Neural progenitor cell (in vitro differentiated cells): ENCODE results near the gene BCAS1. TPM values are rescaled to one million over a fixed set of nuclear protein-coding genes. Genes with fewer than 3 reads are reported as not detected.

Experiments
- DNase-seq: peaks from one replicate; pipeline ENCODE4 v3.0.0-alpha.2; 2016; ENCODE audit warnings: low spot score
- H2AFZ ChIP-seq: fragments of 200-600 bp; sonication (generic); replicated peaks from 2 replicates; pipeline ENCODE4 v1.6.1; 2016; ENCODE audit warnings: antibody characterized with exemption
- H3F3A ChIP-seq: fragments of 200-600 bp; sonication (generic); 2 replicates; pipeline ENCODE4 v1.6.1; 2016; ENCODE audit warnings: antibody characterized with exemption, low read depth
- H3K27ac ChIP-seq: fragments of 200-600 bp; sonication (generic); 2 replicates; pipeline ENCODE4 v1.5.1; 2016; ENCODE audit warnings: mild to moderate bottlenecking
- H3K27me3 ChIP-seq: fragments of 200-600 bp; sonication (generic); 2 replicates; pipeline ENCODE4 v1.6.1; 2016; ENCODE audit warnings: mild to moderate bottlenecking, moderate library complexity
- H3K36me3 ChIP-seq: fragments of 200-600 bp; sonication (generic); 2 replicates; pipeline ENCODE4 v1.5.1; 2016
- H3K4me1 ChIP-seq: fragments of 200-600 bp; sonication (generic); 2 replicates; pipeline ENCODE4 v1.6.1; 2016; ENCODE audit warnings: mixed run types
- H3K4me2 ChIP-seq: fragments of 200-600 bp; sonication (generic); 2 replicates; pipeline ENCODE4 v1.6.1; 2016
- H3K4me3 ChIP-seq: fragments of 200-600 bp; sonication (generic); 2 replicates; pipeline ENCODE4 v1.5.1; 2016
- H3K79me2 ChIP-seq: fragments of 200-600 bp; sonication (generic); 2 replicates; pipeline ENCODE4 v1.6.1; 2016; ENCODE audit warnings: low read depth
- H3K9ac ChIP-seq: fragments of 200-600 bp; sonication (generic); 2 replicates; pipeline ENCODE4 v1.6.1; 2016
- H3K9me3 ChIP-seq: fragments of 200-600 bp; sonication (generic); 2 replicates; pipeline ENCODE4 v1.5.1; 2016; ENCODE audit warnings: low read depth
- H4K20me1 ChIP-seq: fragments of 200-600 bp; sonication (generic); 2 replicates; pipeline ENCODE4 v1.6.1; 2016; ENCODE audit warnings: low read depth
- H3K27ac Mint-ChIP-seq: 3 replicates; pipeline ENCODE4 v1.8.0; 2021; ENCODE audit warnings: mixed read lengths
- H3K27me3 Mint-ChIP-seq: 2 replicates; pipeline ENCODE4 v1.8.0; 2022; ENCODE audit warnings: low read depth, mild to moderate bottlenecking, inconsistent platforms, moderate library complexity, mixed read lengths; ENCODE audit not compliant: insufficient read depth
- H3K36me3 Mint-ChIP-seq: 3 replicates; pipeline ENCODE4 v1.8.0; 2021; ENCODE audit warnings: mixed read lengths
- H3K4me1 Mint-ChIP-seq: 3 replicates; pipeline ENCODE4 v1.8.0; 2021; ENCODE audit warnings: mixed read lengths
- H3K4me3 Mint-ChIP-seq: 3 replicates; pipeline ENCODE4 v1.8.0; 2021; ENCODE audit warnings: mild to moderate bottlenecking, moderate library complexity, mixed read lengths
- H3K9me3 Mint-ChIP-seq: 3 replicates; pipeline ENCODE4 v1.8.0; 2020; ENCODE audit warnings: mixed read lengths
- EZH2 ChIP-seq: fragments of 200-600 bp; sonication (generic); IDR thresholded peaks from 2 replicates; pipeline ENCODE4 v1.6.1; 2017; ENCODE audit warnings: antibody characterized with exemption, mild to moderate bottlenecking, moderate library complexity
- EZH2phosphoT487 ChIP-seq: fragments of 200-600 bp; sonication (generic); IDR thresholded peaks from 2 replicates; pipeline ENCODE4 v1.6.1; 2017; ENCODE audit warnings: antibody characterized with exemption
- total RNA-seq: library from RNA; depleted of rRNA; stranded (reverse); fragments of >200 nt; gene quantifications from 2 replicates; pipeline ENCODE4 v1.2.3, GENCODE V29; 2015; ENCODE audit warnings: low replicate concordance
- TF ChIP-seq, protein P1 (sequence below): fragments of 200-600 bp; sonication (generic); IDR thresholded peaks from 2 replicates; pipeline ENCODE4 v1.5.1; 2017; ENCODE audit warnings: antibody characterized with exemption, mild to moderate bottlenecking

Gene BCAS1
- total RNA-seq, 1 donor from 2014 or later = not detected

DNA sequence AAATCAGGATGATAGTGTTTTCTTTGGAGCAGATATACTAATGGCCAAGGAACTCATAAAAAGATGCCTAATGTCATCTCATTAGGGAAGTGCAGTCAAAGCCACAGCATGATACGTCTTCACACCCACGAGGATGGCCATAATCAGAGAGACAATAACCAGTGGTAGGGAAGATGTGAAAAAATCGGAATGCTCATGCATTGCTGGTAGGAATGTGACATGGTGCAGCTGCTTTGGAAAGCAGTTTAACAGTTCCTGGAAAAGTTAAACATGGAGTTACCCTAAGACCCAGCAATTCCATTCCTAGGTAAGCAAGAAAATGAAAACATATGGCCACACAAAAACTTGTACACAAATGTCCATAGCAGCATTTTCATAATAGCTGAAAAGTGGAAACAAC is 29.9 kb downstream of the BCAS1 start:
- no peak overlapping the region for H3K27ac ChIP-seq
- Mint-ChIP-seq H3K9me3 (no peaks in the 10 kb centered on the region), H3K36me3 (no peaks in the 10 kb centered on the region), H3K4me1 (no peaks in the 10 kb centered on the region), H3K27ac (no peak overlapping the region), H3K4me3 (no peak overlapping the region), H3K27me3 (peaks cover 8% of the 10 kb centered on the region)
- DNase-seq = no peak
- H4K20me1 ChIP-seq = no peaks in the 10 kb centered on the region
- no peak for TF ChIP-seq EZH2
- TF ChIP-seq, protein P1, sequence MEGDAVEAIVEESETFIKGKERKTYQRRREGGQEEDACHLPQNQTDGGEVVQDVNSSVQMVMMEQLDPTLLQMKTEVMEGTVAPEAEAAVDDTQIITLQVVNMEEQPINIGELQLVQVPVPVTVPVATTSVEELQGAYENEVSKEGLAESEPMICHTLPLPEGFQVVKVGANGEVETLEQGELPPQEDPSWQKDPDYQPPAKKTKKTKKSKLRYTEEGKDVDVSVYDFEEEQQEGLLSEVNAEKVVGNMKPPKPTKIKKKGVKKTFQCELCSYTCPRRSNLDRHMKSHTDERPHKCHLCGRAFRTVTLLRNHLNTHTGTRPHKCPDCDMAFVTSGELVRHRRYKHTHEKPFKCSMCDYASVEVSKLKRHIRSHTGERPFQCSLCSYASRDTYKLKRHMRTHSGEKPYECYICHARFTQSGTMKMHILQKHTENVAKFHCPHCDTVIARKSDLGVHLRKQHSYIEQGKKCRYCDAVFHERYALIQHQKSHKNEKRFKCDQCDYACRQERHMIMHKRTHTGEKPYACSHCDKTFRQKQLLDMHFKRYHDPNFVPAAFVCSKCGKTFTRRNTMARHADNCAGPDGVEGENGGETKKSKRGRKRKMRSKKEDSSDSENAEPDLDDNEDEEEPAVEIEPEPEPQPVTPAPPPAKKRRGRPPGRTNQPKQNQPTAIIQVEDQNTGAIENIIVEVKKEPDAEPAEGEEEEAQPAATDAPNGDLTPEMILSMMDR = no peak
- TF ChIP-seq EZH2phosphoT487 = no peak
- no peaks in the 10 kb centered on the region for H3K27me3 ChIP-seq
- no peaks in the 10 kb centered on the region for H3K4me1 ChIP-seq
- H3K9ac ChIP-seq = no peak overlapping the region
- no peak overlapping the region for H2AFZ ChIP-seq
- no peak overlapping the region for H3K4me2 ChIP-seq
- no peaks in the 10 kb centered on the region for H3K36me3 ChIP-seq
- H3K9me3 ChIP-seq = no peaks in the 10 kb centered on the region
- no peak overlapping the region for H3K4me3 ChIP-seq
- H3F3A ChIP-seq = no peaks in the 10 kb centered on the region
- no peaks in the 10 kb centered on the region for H3K79me2 ChIP-seq

DNA sequence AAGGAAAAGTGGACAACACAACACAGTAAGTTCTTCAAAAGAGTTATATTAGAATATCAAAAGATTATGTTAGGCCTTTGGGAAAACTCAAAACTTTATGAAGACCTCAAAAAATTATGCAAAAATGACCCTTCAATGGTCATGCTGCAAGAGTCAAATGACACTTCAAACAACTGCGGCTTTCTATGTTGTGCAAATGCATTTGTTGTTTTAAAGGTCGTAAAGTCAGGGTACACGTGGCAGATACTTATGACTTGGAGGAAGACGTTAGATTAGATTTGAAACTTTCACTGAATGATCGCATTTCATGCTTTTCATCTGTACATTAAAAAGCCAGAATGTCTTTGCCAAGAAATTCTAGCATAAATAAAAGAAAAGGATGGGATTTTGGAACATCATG is 31.4 kb downstream of the BCAS1 start:
- Histone ChIP-seq H3K79me2 (no peaks in the 10 kb centered on the region), H3K9ac (no peak overlapping the region), H2AFZ (no peak overlapping the region), H3K27ac (no peak overlapping the region), H3K36me3 (no peaks in the 10 kb centered on the region), H3K27me3 (no peaks in the 10 kb centered on the region), H3K4me2 (no peak overlapping the region), H3K9me3 (no peaks in the 10 kb centered on the region), H3K4me1 (no peaks in the 10 kb centered on the region), H3K4me3 (no peak overlapping the region), H4K20me1 (no peaks in the 10 kb centered on the region), H3F3A (no peaks in the 10 kb centered on the region)
- no peak overlapping the region for H3K27ac Mint-ChIP-seq
- no peaks in the 10 kb centered on the region for H3K4me1 Mint-ChIP-seq
- TF ChIP-seq, protein P1 = no peak
- TF ChIP-seq EZH2phosphoT487 (no peak), EZH2 (no peak)
- no peaks in the 10 kb centered on the region for H3K9me3 Mint-ChIP-seq
- no peak overlapping the region for H3K4me3 Mint-ChIP-seq
- DNase-seq = no peak
- no peaks in the 10 kb centered on the region for H3K36me3 Mint-ChIP-seq
- H3K27me3 Mint-ChIP-seq = peaks cover 2% of the 10 kb centered on the region

DNA sequence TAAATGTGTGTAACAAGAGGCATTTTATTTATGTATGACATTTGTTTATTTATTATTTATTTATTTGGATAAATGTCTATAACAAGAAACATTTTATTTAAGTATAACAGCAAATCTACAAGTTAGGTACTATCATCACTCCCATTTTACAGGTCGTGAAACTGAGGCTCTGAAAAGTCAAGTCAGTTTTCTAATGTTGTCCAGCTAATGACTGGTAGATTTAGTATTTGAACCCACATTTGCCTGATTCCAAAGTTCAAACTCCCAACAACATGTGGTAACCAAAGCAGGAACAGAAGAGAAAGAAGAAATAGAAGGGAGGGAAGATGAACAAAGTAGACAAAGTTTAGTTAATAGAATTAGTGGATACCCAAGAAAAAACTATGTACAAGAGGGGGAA is 32.9 kb downstream of the BCAS1 start:
- Mint-ChIP-seq H3K9me3 (peaks cover 5% of the 10 kb centered on the region), H3K27me3 (peaks cover 2% of the 10 kb centered on the region), H3K27ac (no peak overlapping the region), H3K4me3 (no peak overlapping the region), H3K36me3 (no peaks in the 10 kb centered on the region), H3K4me1 (no peaks in the 10 kb centered on the region)
- DNase-seq = no peak
- H3K36me3 ChIP-seq = no peaks in the 10 kb centered on the region
- H4K20me1 ChIP-seq = no peaks in the 10 kb centered on the region
- H3K4me3 ChIP-seq = no peak overlapping the region
- no peaks in the 10 kb centered on the region for H3K27me3 ChIP-seq
- H3F3A ChIP-seq = no peaks in the 10 kb centered on the region
- no peak overlapping the region for H2AFZ ChIP-seq
- no peaks in the 10 kb centered on the region for H3K4me1 ChIP-seq
- no peak overlapping the region for H3K9ac ChIP-seq
- no peaks in the 10 kb centered on the region for H3K79me2 ChIP-seq
- no peaks in the 10 kb centered on the region for H3K9me3 ChIP-seq
- no peak overlapping the region for H3K4me2 ChIP-seq
- H3K27ac ChIP-seq = no peak overlapping the region
- TF ChIP-seq EZH2 (no peak), EZH2phosphoT487 (no peak)
- TF ChIP-seq, protein P1 = no peak

DNA sequence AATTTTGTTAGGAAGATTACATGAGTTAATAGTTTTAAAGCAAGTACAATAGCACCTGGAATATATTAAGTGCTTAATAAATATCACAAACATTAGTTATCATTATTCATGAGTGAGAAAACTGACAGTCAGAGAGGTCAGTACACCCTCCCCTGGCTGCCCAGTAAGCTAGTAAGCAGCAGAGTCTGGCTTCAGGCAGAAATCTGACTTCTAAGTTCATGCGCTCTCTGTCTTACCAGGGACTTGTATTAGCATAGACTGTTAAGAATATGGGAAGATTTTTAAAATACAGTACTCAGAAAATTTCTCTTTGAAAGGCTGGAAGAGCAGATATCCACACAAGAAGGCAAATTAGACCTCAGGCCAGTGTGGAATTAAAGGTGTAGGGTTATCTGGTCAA is 40.8 kb downstream of the BCAS1 start:
- no peak overlapping the region for H3K27ac ChIP-seq
- Mint-ChIP-seq H3K4me1 (peaks cover 16% of the 10 kb centered on the region), H3K9me3 (peaks cover 6% of the 10 kb centered on the region), H3K4me3 (no peak overlapping the region), H3K36me3 (no peaks in the 10 kb centered on the region), H3K27me3 (no peaks in the 10 kb centered on the region), H3K27ac (no peak overlapping the region)
- no peak for DNase-seq
- no peak overlapping the region for H3K9ac ChIP-seq
- no peaks in the 10 kb centered on the region for H3K27me3 ChIP-seq
- H2AFZ ChIP-seq = no peak overlapping the region
- peaks cover 5% of the 10 kb centered on the region for H3K4me1 ChIP-seq
- H3F3A ChIP-seq = no peaks in the 10 kb centered on the region
- TF ChIP-seq EZH2 (no peak), EZH2phosphoT487 (no peak)
- TF ChIP-seq, protein P1 = no peak
- no peaks in the 10 kb centered on the region for H3K36me3 ChIP-seq
- no peaks in the 10 kb centered on the region for H3K9me3 ChIP-seq
- no peak overlapping the region for H3K4me2 ChIP-seq
- H3K79me2 ChIP-seq = no peaks in the 10 kb centered on the region
- no peaks in the 10 kb centered on the region for H4K20me1 ChIP-seq
- H3K4me3 ChIP-seq = no peak overlapping the region
